Ascending aorta (tissue), 2 donors: ENCODE results near the gene G0S2. TPM values are rescaled to one million over a fixed set of nuclear protein-coding genes. Genes with fewer than 3 reads are reported as not detected.
"Not testable (repeated sequence)": the region's sequence is repeated elsewhere in the genome, so short reads cannot be mapped to it uniquely, and the experiment has no call there.

Source experiments
- DNase-seq, 2 donors: peaks; one replicate each; pipeline ENCODE4 v3.0.0-alpha.2; 2019; ENCODE audit warnings: low spot score in 2 of 2
- H3K27ac ChIP-seq, 2 donors: fragments of 200-600 bp; sonication (generic); one replicate each; pipeline ENCODE4 v1.5.1; 2016 to 2017; ENCODE audit warnings: mild to moderate bottlenecking in 1 of 2
- H3K27me3 ChIP-seq: fragments of 200-600 bp; sonication (generic); one replicate; pipeline ENCODE4 v1.5.1; 2017
- H3K36me3 ChIP-seq, 2 donors: fragments of 200-600 bp; sonication (generic); one replicate each; pipeline ENCODE4 v1.5.1; 2016
- H3K4me1 ChIP-seq, 2 donors: fragments of 200-600 bp; sonication (generic); one replicate each; pipeline ENCODE4 v1.5.1; 2016 to 2017; ENCODE audit warnings: mild to moderate bottlenecking in 1 of 2
- H3K4me3 ChIP-seq, 2 donors: fragments of 200-600 bp; sonication (generic); one replicate each; pipeline ENCODE4 v1.5.1; 2016 to 2017; ENCODE audit warnings: mild to moderate bottlenecking in 1 of 2
- H3K9me3 ChIP-seq, 2 donors: fragments of 200-600 bp; sonication (generic); one replicate each; pipeline ENCODE4 v1.5.1; 2016
- intact Hi-C: fragments of 100-400 bp; cut with DNase I; formaldehyde crosslinking; loops from one replicate; pipeline ENCODE4 v1.15.1; 2023
- total RNA-seq: library from RNA; depleted of rRNA; stranded (reverse); fragments of >200 nt; gene quantifications from one replicate; pipeline ENCODE4 v1.1.0, GENCODE V29; 2016
- TF ChIP-seq, protein P1 (sequence below), 3 experiments: fragments of 200-600 bp in 2 of 3; fragments of 450-650 bp in 1 of 3; sonication (generic) in 2 of 3; IDR thresholded peaks; one replicate each; pipeline ENCODE4 v1.5.1; 2016 to 2019; ENCODE audit warnings: antibody characterized with exemption in 3 of 3, mild to moderate bottlenecking in 1 of 3, moderate library complexity in 1 of 3

The G0S2 gene
- total RNA-seq, 1 donor from 2014 or later, result 15.1 TPM

DNA sequence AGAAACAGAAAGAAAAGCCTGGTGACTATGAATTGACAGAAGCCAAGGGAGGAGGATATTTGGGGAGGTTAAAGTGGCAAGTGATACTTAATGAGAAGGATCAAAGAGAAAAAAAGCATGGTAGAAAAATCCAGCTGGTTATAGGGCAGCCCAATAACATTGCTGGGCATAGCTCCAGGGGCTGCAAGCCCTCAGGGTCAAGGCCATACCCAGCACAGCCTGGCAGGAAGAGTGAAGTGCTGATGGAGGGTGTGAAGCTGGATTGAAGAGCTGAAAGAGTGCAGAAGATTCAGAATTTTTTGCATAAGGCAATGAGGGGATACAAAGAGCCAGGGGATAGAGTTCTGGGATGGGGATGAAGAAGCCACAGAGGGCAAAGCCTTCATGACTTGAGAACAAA lies 21.5 kb downstream of the G0S2 start:
- no peak overlapping the region for H3K4me3 ChIP-seq
- H3K36me3 ChIP-seq, result no peaks in the 10 kb centered on the region
- no peaks in the 10 kb centered on the region for H3K9me3 ChIP-seq
- DNase-seq, result no peak
- no peak overlapping the region for H3K27ac ChIP-seq
- TF ChIP-seq, protein P1, sequence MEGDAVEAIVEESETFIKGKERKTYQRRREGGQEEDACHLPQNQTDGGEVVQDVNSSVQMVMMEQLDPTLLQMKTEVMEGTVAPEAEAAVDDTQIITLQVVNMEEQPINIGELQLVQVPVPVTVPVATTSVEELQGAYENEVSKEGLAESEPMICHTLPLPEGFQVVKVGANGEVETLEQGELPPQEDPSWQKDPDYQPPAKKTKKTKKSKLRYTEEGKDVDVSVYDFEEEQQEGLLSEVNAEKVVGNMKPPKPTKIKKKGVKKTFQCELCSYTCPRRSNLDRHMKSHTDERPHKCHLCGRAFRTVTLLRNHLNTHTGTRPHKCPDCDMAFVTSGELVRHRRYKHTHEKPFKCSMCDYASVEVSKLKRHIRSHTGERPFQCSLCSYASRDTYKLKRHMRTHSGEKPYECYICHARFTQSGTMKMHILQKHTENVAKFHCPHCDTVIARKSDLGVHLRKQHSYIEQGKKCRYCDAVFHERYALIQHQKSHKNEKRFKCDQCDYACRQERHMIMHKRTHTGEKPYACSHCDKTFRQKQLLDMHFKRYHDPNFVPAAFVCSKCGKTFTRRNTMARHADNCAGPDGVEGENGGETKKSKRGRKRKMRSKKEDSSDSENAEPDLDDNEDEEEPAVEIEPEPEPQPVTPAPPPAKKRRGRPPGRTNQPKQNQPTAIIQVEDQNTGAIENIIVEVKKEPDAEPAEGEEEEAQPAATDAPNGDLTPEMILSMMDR (IDR thresholded peaks at IDR 0.05), result no peak
- intact Hi-C loops, result no loop called here
- H3K4me1 ChIP-seq, result no peaks in the 10 kb centered on the region
- no peaks in the 10 kb centered on the region for H3K27me3 ChIP-seq

DNA sequence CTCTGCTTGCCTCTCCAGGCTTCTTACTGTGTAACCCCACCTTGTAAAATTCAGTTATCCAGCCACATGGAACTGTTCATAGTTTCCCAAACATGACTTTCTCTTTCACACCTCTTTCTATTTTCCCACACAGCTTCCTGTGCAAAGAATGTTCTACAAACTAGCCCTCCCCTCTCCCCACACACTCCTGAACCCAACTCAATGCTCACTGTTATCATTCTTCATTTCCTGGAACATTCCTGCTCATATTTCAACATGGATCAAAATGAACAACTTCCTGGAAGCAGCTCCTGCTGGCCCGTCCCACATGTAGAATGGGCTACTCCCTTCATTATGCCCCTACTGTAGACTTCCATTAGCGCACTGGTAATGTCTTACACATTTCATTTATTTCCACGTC lies 21.9 kb downstream of the G0S2 start:
- Histone ChIP-seq H3K36me3 (no peaks in the 10 kb centered on the region), H3K27me3 (no peaks in the 10 kb centered on the region), H3K4me3 (no peak overlapping the region), H3K9me3 (no peaks in the 10 kb centered on the region), H3K4me1 (no peaks in the 10 kb centered on the region), H3K27ac (no peak overlapping the region)
- intact Hi-C loops, result no loop called here
- TF ChIP-seq, protein P1 (IDR thresholded peaks at IDR 0.05), result no peak
- no peak for DNase-seq

DNA sequence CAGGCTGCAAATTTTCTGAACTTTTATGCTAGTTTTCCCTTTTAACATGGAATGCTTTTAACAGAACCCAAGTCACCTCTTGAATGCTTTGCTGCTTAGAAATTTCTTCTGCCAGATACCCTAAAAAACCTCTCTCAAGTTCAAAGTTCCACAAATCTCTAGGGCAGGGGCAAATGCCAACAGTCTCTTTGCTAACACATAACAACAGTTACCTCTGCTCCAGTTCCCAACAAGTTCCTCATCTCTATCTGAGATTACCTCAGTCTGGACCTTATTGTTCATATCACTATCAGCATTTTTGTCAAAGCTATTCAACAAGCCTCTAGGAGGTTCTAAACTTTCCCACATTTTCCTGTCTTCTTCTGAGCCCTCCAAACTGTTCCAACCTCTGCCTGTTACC lies 25.5 kb downstream of the G0S2 start:
- DNase-seq, H3K9me3 ChIP-seq, H3K36me3 ChIP-seq, H3K27ac ChIP-seq, H3K4me3 ChIP-seq, intact Hi-C loops, H3K27me3 ChIP-seq, H3K4me1 ChIP-seq: not testable (repeated sequence)

DNA sequence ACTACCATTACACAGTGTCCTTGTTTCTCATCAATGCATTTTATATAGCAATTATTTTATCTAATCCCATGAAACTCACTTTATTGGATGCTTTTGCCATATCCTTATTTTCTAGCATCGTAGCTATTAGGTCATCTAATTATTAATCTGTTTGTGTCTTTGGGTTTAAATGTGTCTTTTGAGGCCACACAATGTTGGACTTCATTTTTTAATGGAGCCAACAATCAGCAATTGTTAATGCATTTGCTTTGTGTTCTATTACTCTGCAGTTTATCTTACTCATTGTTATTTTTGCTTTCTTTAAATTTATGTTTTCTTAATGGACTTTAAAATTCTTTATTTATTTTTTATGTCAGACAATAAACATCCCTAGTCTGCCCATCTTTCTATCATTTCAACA lies 27.6 kb downstream of the G0S2 start:
- Histone ChIP-seq H3K9me3 (no peaks in the 10 kb centered on the region), H3K4me3 (no peak overlapping the region), H3K27me3 (no peaks in the 10 kb centered on the region), H3K27ac (no peak overlapping the region), H3K4me1 (no peaks in the 10 kb centered on the region), H3K36me3 (no peaks in the 10 kb centered on the region)
- intact Hi-C loops, result no loop called here
- no peak for DNase-seq
- TF ChIP-seq, protein P1 (IDR thresholded peaks at IDR 0.05), result no peak

DNA sequence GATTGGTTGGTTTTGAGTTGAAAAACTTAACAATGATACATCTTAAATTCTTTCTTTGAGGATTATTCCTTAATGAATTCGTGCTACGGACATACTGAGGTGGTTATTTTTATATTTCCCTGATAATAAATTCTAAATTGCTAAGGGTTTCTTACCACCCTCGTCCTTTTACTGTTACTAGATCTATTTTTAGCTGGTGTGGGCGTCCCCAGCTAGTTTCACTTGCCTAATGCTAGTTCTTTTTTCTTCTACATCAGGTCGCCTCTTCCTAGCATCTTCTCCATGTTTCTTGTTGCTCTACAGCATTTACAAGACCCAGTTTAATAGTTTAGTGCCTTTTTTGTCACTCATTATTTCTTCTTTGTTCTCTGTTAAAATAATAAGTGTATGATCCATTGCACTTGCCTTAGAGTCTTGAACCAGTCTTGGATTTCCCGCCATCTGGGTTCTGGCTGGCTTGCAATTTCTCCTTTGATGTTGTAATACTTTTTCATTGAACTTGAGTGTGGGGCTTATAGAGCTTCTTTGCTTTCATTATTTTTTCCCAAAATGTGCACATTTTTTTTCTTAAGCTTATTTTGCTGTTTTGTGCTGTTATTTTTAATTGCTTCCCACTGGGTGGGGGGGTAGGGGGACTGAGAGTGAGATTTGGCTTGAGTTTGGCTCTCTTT lies 28.8 kb downstream of the G0S2 start:
- intact Hi-C loops, result no loop called here
- TF ChIP-seq, protein P1 (IDR thresholded peaks at IDR 0.05), result no peak
- DNase-seq, result no peak
- Histone ChIP-seq H3K9me3 (no peaks in the 10 kb centered on the region), H3K4me1 (no peaks in the 10 kb centered on the region), H3K4me3 (no peak overlapping the region), H3K36me3 (no peaks in the 10 kb centered on the region), H3K27ac (no peak overlapping the region), H3K27me3 (no peaks in the 10 kb centered on the region)

DNA sequence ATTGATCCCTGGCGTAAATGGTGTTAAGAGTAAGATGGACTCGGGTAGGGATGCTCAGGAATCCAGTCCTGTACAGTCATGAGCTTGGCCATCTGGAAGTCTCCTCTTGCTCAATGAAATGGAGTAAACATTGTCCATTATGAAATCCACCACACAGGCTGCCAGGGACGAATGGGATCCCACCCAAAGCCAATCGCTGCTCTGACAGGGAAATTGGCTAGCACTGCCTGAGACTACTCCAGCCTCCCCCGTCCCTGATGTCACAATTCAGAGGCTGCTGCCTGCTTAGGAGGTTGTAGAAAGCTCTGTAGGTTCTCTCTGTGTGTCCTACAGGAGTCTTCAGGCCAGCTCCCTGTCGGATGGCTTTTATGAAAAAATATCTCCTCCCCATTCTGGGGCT lies 29.4 kb downstream of the G0S2 start, which contains the start of gene HSD11B1:
Gene HSD11B1 (plus strand): TSS at position 263 of the 400 bp plus-strand sequence. CDS start 97 bp downstream, at position 360.
- Histone ChIP-seq H3K4me1 (no peaks in the 10 kb centered on the region), H3K4me3 (no peak within 1 kb of the TSS), H3K36me3 (no peaks in the 10 kb centered on the region), H3K9me3 (no peaks in the 10 kb centered on the region), H3K27ac (no peak within 1 kb of the TSS), H3K27me3 (no peaks in the 10 kb centered on the region)
- DNase-seq, result peak; percentile 14 to 87
- intact Hi-C loops, result no loop called here
- TF ChIP-seq, protein P1 (IDR thresholded peaks at IDR 0.05), result no peak
